A549 (cell line): ENCODE data around the gene WNT1. TPM values are rescaled to one million over a fixed set of nuclear protein-coding genes. Genes with fewer than 3 reads are reported as not detected.
A peak's percentile ranks its signal among the peaks of the same experiment; 100 is the strongest.

Source experiments
- ATAC-seq, 2 experiments: fragments of 200-7000 bp in 1 of 2; fragments of >200 bp in 1 of 2; cut with Nextera tagmentation in 1 of 2; cut with Tn5 transposase in 1 of 2; 3 replicates each; pipeline versions ENCODE4 v1.8.0 to v1.9.1; 2018 to 2020; ENCODE audit warnings: mild to moderate bottlenecking in 1 of 2, moderate library complexity in 1 of 2
- CTCF ChIA-PET: fragments of 300-600 bp; sonication (Branson Sonifier 250); formaldehyde crosslinking; extraction: SDS; loops from one replicate; lab custom pipeline; 2021; ENCODE audit warnings: antibody characterized with exemption, inconsistent platforms; lab: Yijun Ruan, JAX
- POLR2A ChIA-PET: fragments of 350-600 bp; formaldehyde crosslinking; extraction: SDS; loops from one replicate; lab custom pipeline; 2021; ENCODE audit warnings: antibody characterized with exemption, inconsistent platforms; lab: Yijun Ruan, JAX
- DNase-seq, 2 experiments: peaks; one replicate each; pipeline versions ENCODE4 v3.0.0 to v3.0.0-alpha.2; 2011 to 2016; ENCODE audit warnings: low read depth in 1 of 2, low spot score in 1 of 2
- FAIRE-seq: peaks from 2 replicates; lab custom pipeline; 2011; peaks lifted over from hg19 to GRCh38; lab: Jason Lieb, UNC
- H3K27ac ChIP-seq, 2 experiments: fragments of >200 bp; sonication (Bioruptor Twin); formaldehyde crosslinking; 3 replicates each; pipeline ENCODE4 v1.5.1; 2016 to 2017
- H3K4me1 ChIP-seq: fragments of >200 bp; sonication (Bioruptor Twin); formaldehyde crosslinking; 3 replicates; pipeline ENCODE4 v1.6.1; 2016
- H3K4me2 ChIP-seq: fragments of >200 bp; sonication (Bioruptor Twin); formaldehyde crosslinking; 3 replicates; pipeline ENCODE4 v1.6.1; 2016
- H3K4me3 ChIP-seq: fragments of >200 bp; sonication (Bioruptor Twin); formaldehyde crosslinking; 3 replicates; pipeline ENCODE4 v1.5.1; 2016
- H3K9me3 ChIP-seq: fragments of >200 bp; sonication (Bioruptor Twin); formaldehyde crosslinking; 3 replicates; pipeline ENCODE4 v1.6.1; 2016
- CBX2 ChIP-seq: fragments of 200-600 bp; sonication (generic); IDR thresholded peaks from 2 replicates; pipeline ENCODE4 v1.6.1; 2016; ENCODE audit warnings: low read depth, mild to moderate bottlenecking, borderline replicate concordance
- CHD2 ChIP-seq: fragments of 150-350 bp; IDR thresholded peaks from 2 replicates; pipeline ENCODE4 v1.6.1; 2014; ENCODE audit warnings: low read length; ENCODE audit not compliant: partially characterized antibody
- E2F6 ChIP-seq: IDR thresholded peaks from 2 replicates; pipeline ENCODE4 v1.6.1; 2012; ENCODE audit warnings: low read depth, borderline replicate concordance
- EHF ChIP-seq: fragments of 250-450 bp; sonication (Bioruptor Pico); IDR thresholded peaks from 2 replicates; pipeline ENCODE4 v1.5.0; 2020; ENCODE audit warnings: mild to moderate bottlenecking
- ELK1 ChIP-seq: fragments of 150-350 bp; IDR thresholded peaks from 2 replicates; pipeline ENCODE4 v1.6.1; 2014; ENCODE audit warnings: low read depth, mild to moderate bottlenecking, low read length
- EP300 ChIP-seq, 2 experiments: fragments of >200 bp; sonication (Bioruptor Twin); formaldehyde crosslinking; IDR thresholded peaks; 2 replicates in 1 of 2; 3 replicates in 1 of 2; pipeline ENCODE4 v1.6.1; 2016 to 2017
- ESRRA ChIP-seq: fragments of 150-350 bp; IDR thresholded peaks from 2 replicates; pipeline ENCODE4 v1.6.1; 2014; ENCODE audit warnings: mild to moderate bottlenecking, low read length, borderline replicate concordance
- FOSL2 ChIP-seq, 2 experiments: fragments of 450-650 bp in 1 of 2; fragments of >200 bp in 1 of 2; sonication (Bioruptor Twin) in 1 of 2; formaldehyde crosslinking; IDR thresholded peaks; 2 replicates each; pipeline versions ENCODE4 v1.5.0 to v1.6.1; 2016 to 2020; ENCODE audit warnings: mild to moderate bottlenecking in 1 of 2, moderate library complexity in 1 of 2
- GATA3 ChIP-seq: IDR thresholded peaks from 2 replicates; pipeline ENCODE4 v1.6.1; 2012; ENCODE audit warnings: borderline replicate concordance
- HDAC2 ChIP-seq: fragments of 200-600 bp; sonication (generic); IDR thresholded peaks from 2 replicates; pipeline ENCODE4 v1.6.1; 2016
- HES2 ChIP-seq: fragments of >200 bp; sonication (Bioruptor Twin); formaldehyde crosslinking; IDR thresholded peaks from 2 replicates; pipeline ENCODE4 v1.6.1; 2016
- HEYL ChIP-seq: fragments of 250-450 bp; sonication (Bioruptor Pico); IDR thresholded peaks from 2 replicates; pipeline ENCODE4 v1.8.0; 2021; ENCODE audit warnings: mild to moderate bottlenecking, moderate library complexity
- HMGXB4 ChIP-seq: fragments of 250-450 bp; sonication (Bioruptor Pico); IDR thresholded peaks from 2 replicates; pipeline ENCODE4 v1.5.0; 2021; ENCODE audit warnings: mild to moderate bottlenecking, moderate library complexity, borderline replicate concordance
- HOXB13 ChIP-seq: fragments of 250-450 bp; sonication (Bioruptor Pico); IDR thresholded peaks from 2 replicates; pipeline ENCODE4 v1.5.0; 2020; ENCODE audit warnings: low read depth, mild to moderate bottlenecking, moderate library complexity
- HOXB5 ChIP-seq: fragments of 250-450 bp; sonication (Bioruptor Pico); IDR thresholded peaks from 2 replicates; pipeline ENCODE4 v1.5.0; 2020; ENCODE audit warnings: mild to moderate bottlenecking, moderate library complexity
- KDM1A ChIP-seq: fragments of 200-600 bp; sonication (generic); IDR thresholded peaks from 2 replicates; pipeline ENCODE4 v1.6.1; 2016; ENCODE audit warnings: low read depth, mild to moderate bottlenecking
- MAZ ChIP-seq: fragments of 150-350 bp; IDR thresholded peaks from 2 replicates; pipeline ENCODE4 v1.6.1; 2014; ENCODE audit warnings: antibody characterized with exemption, low read depth, low read length, borderline replicate concordance
- NPAS2 ChIP-seq: fragments of 250-450 bp; sonication (Bioruptor Pico); IDR thresholded peaks from 2 replicates; pipeline ENCODE4 v1.8.0; 2022; ENCODE audit warnings: mild to moderate bottlenecking, moderate library complexity, borderline replicate concordance
- POLR2A ChIP-seq: IDR thresholded peaks from 2 replicates; pipeline ENCODE4 v1.6.1; 2012; ENCODE audit warnings: mild to moderate bottlenecking, low read length
- RAD21 ChIP-seq, 2 experiments: fragments of >200 bp in 1 of 2; sonication (Bioruptor Twin) in 1 of 2; formaldehyde crosslinking in 1 of 2; IDR thresholded peaks in 1 of 2; conservative IDR thresholded peaks in 1 of 2; 2 replicates in 1 of 2; 3 replicates in 1 of 2; pipeline ENCODE4 v1.6.1; 2012 to 2018; ENCODE audit warnings: inconsistent platforms in 1 of 2
- RCOR1 ChIP-seq: fragments of 150-350 bp; IDR thresholded peaks from 2 replicates; pipeline ENCODE4 v1.6.1; 2014; ENCODE audit warnings: antibody characterized with exemption, low read length, low read depth
- REST ChIP-seq: fragments of 200-600 bp; sonication (generic); IDR thresholded peaks from 2 replicates; pipeline ENCODE4 v1.6.1; 2016; ENCODE audit warnings: antibody characterized with exemption, mild to moderate bottlenecking, moderate library complexity
- RFX5 ChIP-seq: fragments of 450-650 bp; IDR thresholded peaks from 2 replicates; pipeline ENCODE4 v1.7.1; 2014; ENCODE audit warnings: antibody characterized with exemption, mild to moderate bottlenecking, moderate library complexity
- RNF2 ChIP-seq: fragments of 200-600 bp; sonication (generic); IDR thresholded peaks from 2 replicates; pipeline ENCODE4 v1.6.1; 2016; ENCODE audit warnings: low read depth, mild to moderate bottlenecking, antibody characterized with exemption, moderate library complexity, borderline replicate concordance
- SMC3 ChIP-seq: fragments of >200 bp; sonication (Bioruptor Twin); formaldehyde crosslinking; IDR thresholded peaks from 3 replicates; pipeline ENCODE4 v1.6.1; 2018; ENCODE audit warnings: inconsistent platforms
- SREBF2 ChIP-seq: fragments of 450-650 bp; IDR thresholded peaks from 2 replicates; pipeline ENCODE4 v1.6.1; 2014; ENCODE audit warnings: mild to moderate bottlenecking, moderate library complexity
- TFCP2L1 ChIP-seq: fragments of 250-450 bp; sonication (Bioruptor Pico); IDR thresholded peaks from 2 replicates; pipeline ENCODE4 v1.5.0; 2021; ENCODE audit warnings: mild to moderate bottlenecking
- USF2 ChIP-seq: fragments of 450-650 bp; IDR thresholded peaks from 2 replicates; pipeline ENCODE4 v1.6.1; 2014; ENCODE audit warnings: antibody characterized with exemption
- ZFP36 ChIP-seq: fragments of 450-650 bp; IDR thresholded peaks from 2 replicates; pipeline ENCODE4 v1.6.1; 2014; ENCODE audit warnings: borderline replicate concordance; ENCODE audit not compliant: partially characterized antibody
- WGBS: methylation state at CpG from one replicate; pipeline ENCODE4 v1.1.6; 2017; ENCODE audit errors: missing lambda C conversion rate; 5-methylcytosine and 5-hydroxymethylcytosine counted together
- polyA plus RNA-seq, 4 experiments: library from polyadenylated mRNA; depleted of rRNA in 3 of 4; stranded (reverse); fragments of >200 nt; fragmentation: RNase III in 1 of 4; extraction: RNeasy Plus Mini Kit Qiagen cat#74134 plus additional on column Dnase treatment in 1 of 4; gene quantifications; 2 replicates in 3 of 4; 3 replicates in 1 of 4; pipeline ENCODE4 v1.2.3, GENCODE V29; 2011 to 2017

The WNT1 gene
- polyA plus RNA-seq, 2 of the 4 experiments (the other 2 are of a cell fraction), result not detected

- TF ChIP-seq GATA3 (no peak), NPAS2 (CRISPR knock-in tag) (no peak), ELK1 (no peak)
Observed at GRCh38 chr12:48952691-48953090, 25.4 kb upstream of the WNT1 start (continued).

GRCh38 chr12:48954061-48954460 is 24.1 kb upstream of the WNT1 start:
- CTCF ChIA-PET, result interaction anchor here (1.2 to 77.5 kb wide), 3 partner anchors 0 to 101 kb away, joined by 3 to 2584 read pairs (median 2584); partner anchors contain the start of genes ARF3, DDN, FKBP11 and PRKAG1
- POLR2A ChIA-PET, result no interaction called here
- FAIRE-seq, result no peak

GRCh38 chr12:48954841-48955501 is 23.2 kb upstream of the WNT1 start:
- 88% methylated on average over 3 of the region's 3 CpGs for WGBS
- ATAC-seq (no peak), FAIRE-seq (no peak), DNase-seq (no peak)
- Histone ChIP-seq H3K27ac (no peak overlapping the region), H3K4me2 (peak overlapping the region; percentile 77; the same call in 2 of the 3 replicates), H3K9me3 (no peaks in the 10 kb centered on the region), H3K4me1 (peaks cover 10% of the 10 kb centered on the region), H3K4me3 (no peak overlapping the region)
- POLR2A ChIA-PET, result no interaction called here
- TF ChIP-seq REST (no peak), HMGXB4 (no peak), SMC3 (no peak), USF2 (no peak), CBX2 (no peak), RFX5 (no peak), EP300 (IDR thresholded peaks at IDR 0.05) (no peak), POLR2A (no peak), SREBF2 (no peak), RAD21 (conservative IDR thresholded peaks at IDR 0.05 in 1 of 2, IDR thresholded peaks at IDR 0.05 in 1 of 2) (no peak), ZFP36 (no peak), HOXB5 (CRISPR knock-in tag) (no peak), RNF2 (no peak), HOXB13 (CRISPR knock-in tag) (no peak), EHF (no peak), HDAC2 (no peak), ESRRA (no peak), E2F6 (no peak), HES2 (no peak)
- CTCF ChIA-PET, result interaction anchor here (0.6 to 77.5 kb wide), 3 partner anchors 1 to 271 kb away, joined by 3 to 2584 read pairs (median 2584); partner anchors contain the start of genes ARF3, DDN, FKBP11 and PRKAG1

More at GRCh38 chr12:48954061-48954460, 24.1 kb upstream of the WNT1 start:
- Histone ChIP-seq H3K4me3 (no peak overlapping the region), H3K4me1 (peaks cover 10% of the 10 kb centered on the region), H3K4me2 (no peak overlapping the region), H3K27ac (no peak overlapping the region), H3K9me3 (no peaks in the 10 kb centered on the region)
- no peak for TF ChIP-seq NPAS2 (CRISPR knock-in tag)
- TF ChIP-seq HOXB5 (CRISPR knock-in tag), result no peak
- no peak for TF ChIP-seq TFCP2L1 (CRISPR knock-in tag)
- no peak for TF ChIP-seq RCOR1
- TF ChIP-seq HEYL (CRISPR knock-in tag), result no peak
- TF ChIP-seq MAZ, result no peak
- no peak for TF ChIP-seq ESRRA
- TF ChIP-seq CHD2, result no peak
- no peak for TF ChIP-seq FOSL2 (IDR thresholded peaks at IDR 0.05)
- TF ChIP-seq FOSL2 (CRISPR knock-in tag; IDR thresholded peaks at IDR 0.05), result no peak
- no peak for TF ChIP-seq KDM1A
- DNase-seq, result no peak
- 95% methylated on average over 3 of the region's 3 CpGs for WGBS
- no peak for ATAC-seq
